MCF 10A (cell line): ENCODE results near the gene ITGB8. TPM values are rescaled to one million over a fixed set of nuclear protein-coding genes. Genes with fewer than 3 reads are reported as not detected.

Source experiments
- BruUV-seq: library from RNA; stranded (reverse); fragments of 400-500 nt; replicated peaks from 2 replicates; lab custom pipeline; 2021; lab: Mats Ljungman, UMichigan
- CTCF ChIA-PET: fragments of 300-600 bp; sonication (Branson Sonifier 250); formaldehyde crosslinking; extraction: SDS; loops from one replicate; lab custom pipeline; 2021; ENCODE audit warnings: antibody characterized with exemption, inconsistent platforms; lab: Yijun Ruan, JAX
- POLR2A ChIA-PET: fragments of 300-600, 350-650 bp; sonication (Branson Sonifier 250); formaldehyde crosslinking; extraction: SDS; loops from one replicate; lab custom pipeline; 2020; ENCODE audit warnings: antibody characterized with exemption, inconsistent platforms; lab: Yijun Ruan, JAX
- DNase-seq: peaks from one replicate; pipeline ENCODE4 v3.0.0-alpha.2; 2018; ENCODE audit not compliant: unreplicated experiment
- H3K27ac Mint-ChIP-seq: one replicate; pipeline ENCODE4 v1.8.0; 2022; ENCODE audit warnings: mild to moderate bottlenecking, low read depth, mixed read lengths; ENCODE audit not compliant: unreplicated experiment
- H3K27me3 Mint-ChIP-seq: one replicate; pipeline ENCODE4 v1.8.0; 2022; ENCODE audit warnings: mixed read lengths; ENCODE audit not compliant: insufficient read depth, unreplicated experiment
- H3K36me3 Mint-ChIP-seq: one replicate; pipeline ENCODE4 v1.8.0; 2022; ENCODE audit warnings: mild to moderate bottlenecking, moderate library complexity, mixed read lengths; ENCODE audit not compliant: insufficient read depth, unreplicated experiment
- H3K4me1 Mint-ChIP-seq: one replicate; pipeline ENCODE4 v1.8.0; 2022; ENCODE audit warnings: mixed read lengths; ENCODE audit not compliant: insufficient read depth, unreplicated experiment
- H3K4me3 Mint-ChIP-seq: one replicate; pipeline ENCODE4 v1.8.0; 2022; ENCODE audit warnings: mild to moderate bottlenecking, moderate library complexity, mixed read lengths; ENCODE audit not compliant: unreplicated experiment
- H3K9me3 Mint-ChIP-seq: one replicate; pipeline ENCODE4 v1.8.0; 2022; ENCODE audit warnings: mixed read lengths; ENCODE audit not compliant: unreplicated experiment
- CTCF ChIP-seq: fragments of 200-600 bp; IDR thresholded peaks from one replicate; pipeline ENCODE4 v1.8.0; 2022; ENCODE audit warnings: antibody characterized with exemption, mild to moderate bottlenecking; ENCODE audit not compliant: unreplicated experiment
- intact Hi-C: fragments of 100-400 bp; cut with micrococcal nuclease; formaldehyde crosslinking; loops from 2 replicates; pipeline ENCODE4 v1.14.1; 2022
- total RNA-seq: library from RNA; stranded (reverse); gene quantifications from 2 replicates; pipeline ENCODE4 v1.2.3, GENCODE V29; 2022

ITGB8 gene
- total RNA-seq, 1 experiment from 2014 or later = 38.1 TPM

- ChIA-PET POLR2A (no interaction called here), CTCF (interaction anchor here (0.7 kb wide), 1 partner anchor 576 kb away, joined by 3 read pairs; no protein-coding TSS in a partner anchor)
- Mint-ChIP-seq H3K4me3 (no peak overlapping the region), H3K36me3 (no peaks in the 10 kb centered on the region), H3K4me1 (no peaks in the 10 kb centered on the region), H3K9me3 (no peaks in the 10 kb centered on the region), H3K27ac (no peak overlapping the region), H3K27me3 (no peaks in the 10 kb centered on the region)
- no peak for DNase-seq
- TF ChIP-seq CTCF = no peak
- no TSS peak for BruUV-seq
- intact Hi-C loops = loop anchor here (10.0 kb wide), 1 partner anchor 194 kb away; no protein-coding TSS in a partner anchor
These were observed 9.9 kb upstream of the ITGB8 start for GRCh38 chr7:20320786-20321185.

- ChIA-PET POLR2A (interaction anchor here (0.6 kb wide), 1 partner anchor 674 kb away, joined by 3 read pairs; no protein-coding TSS in a partner anchor), CTCF (interaction anchor here (0.7 to 4.0 kb wide), 2 partner anchors 12 to 151 kb away, joined by 3 to 20 read pairs; no protein-coding TSS in a partner anchor)
- DNase-seq = no peak
- Mint-ChIP-seq H3K27ac (no peak overlapping the region), H3K27me3 (no peaks in the 10 kb centered on the region), H3K4me1 (peaks cover 10% of the 10 kb centered on the region), H3K36me3 (no peaks in the 10 kb centered on the region), H3K9me3 (no peaks in the 10 kb centered on the region), H3K4me3 (no peak overlapping the region)
- no TSS peak for BruUV-seq
- intact Hi-C loops = loop anchor here (10.0 kb wide), 1 partner anchor 191 kb away; no protein-coding TSS in a partner anchor
- TF ChIP-seq CTCF = no peak
These were observed 7.1 kb upstream of the ITGB8 start for GRCh38 chr7:20323595-20323994.

GRCh38 chr7:20326342-20326741 is 4.4 kb upstream of the ITGB8 start:
- DNase-seq = no peak
- Mint-ChIP-seq H3K9me3 (no peaks in the 10 kb centered on the region), H3K36me3 (no peaks in the 10 kb centered on the region), H3K4me3 (no peak overlapping the region), H3K27me3 (no peaks in the 10 kb centered on the region), H3K27ac (no peak overlapping the region), H3K4me1 (peaks cover 10% of the 10 kb centered on the region)
- POLR2A ChIA-PET = interaction anchor here (0.6 to 3.5 kb wide), 5 partner anchors 26 to 272 kb away, joined by 3 to 26 read pairs (median 6); no protein-coding TSS in a partner anchor
- no TSS peak for BruUV-seq
- intact Hi-C loops = loop anchor here (5.0 to 10.0 kb wide), 2 partner anchors 188 to 574 kb away; no protein-coding TSS in a partner anchor
- no peak for TF ChIP-seq CTCF
- CTCF ChIA-PET = interaction anchor here (0.6 to 4.0 kb wide), 9 partner anchors 11 to 1173 kb away, joined by 3 to 54 read pairs (median 5); no protein-coding TSS in a partner anchor

GRCh38 chr7:20327055-20327454 is 3.6 kb upstream of the ITGB8 start:
- Mint-ChIP-seq H3K27ac (peak overlapping the region; percentile 54), H3K27me3 (no peaks in the 10 kb centered on the region), H3K36me3 (no peaks in the 10 kb centered on the region), H3K4me3 (no peak overlapping the region), H3K9me3 (no peaks in the 10 kb centered on the region), H3K4me1 (peaks cover 10% of the 10 kb centered on the region)
- no peak for TF ChIP-seq CTCF
- ChIA-PET CTCF (interaction anchor here (0.6 to 4.0 kb wide), 17 partner anchors 12 to 617 kb away, joined by 3 to 54 read pairs (median 4); partner anchors contain the start of gene POLR1F), POLR2A (interaction anchor here (0.6 to 3.5 kb wide), 10 partner anchors 10 to 618 kb away, joined by 3 to 26 read pairs (median 4); partner anchors contain the start of gene POLR1F)
- BruUV-seq = no TSS peak
- peak; percentile 32 for DNase-seq
- intact Hi-C loops = loop anchor here (1.0 to 10.0 kb wide), 3 partner anchors 188 to 575 kb away; no protein-coding TSS in a partner anchor
